ENCODE data around the gene SMPD2. TPM values are rescaled to one million over a fixed set of nuclear protein-coding genes. Genes with fewer than 3 reads are reported as not detected.

SMPD2 gene
- total RNA-seq, 1 donor from 2014 or later, result 23.2 TPM

- no peak for DNase-seq (ENCODE audit: low spot score)
Measured at GRCh38 chr6:109446541-109446940, 6.0 kb downstream of the SMPD2 start.

GRCh38 chr6:109447087-109447486 is 6.6 kb downstream of the SMPD2 start:
- DNase-seq (ENCODE audit: low spot score), result no peak

- no peak for DNase-seq (ENCODE audit: low spot score)
Measured at GRCh38 chr6:109447878-109448555, 7.5 kb downstream of the SMPD2 start.

- DNase-seq (ENCODE audit: low spot score), result no peak
Measured at GRCh38 chr6:109448615-109449014, 8.1 kb downstream of the SMPD2 start.

GRCh38 chr6:109449064-109449794 is 8.7 kb downstream of the SMPD2 start:
- no peak for DNase-seq (ENCODE audit: low spot score)

GRCh38 chr6:109449795-109450673 is 9.5 kb downstream of the SMPD2 start:
- DNase-seq (ENCODE audit: low spot score), result no peak

- no peak for DNase-seq (ENCODE audit: low spot score)
Measured at GRCh38 chr6:109450801-109451200, 10.3 kb downstream of the SMPD2 start.

- no peak for DNase-seq (ENCODE audit: low spot score)
Measured at GRCh38 chr6:109451376-109451775, 10.9 kb downstream of the SMPD2 start.

GRCh38 chr6:109452181-109452580 is 11.7 kb downstream of the SMPD2 start:
- no peak for DNase-seq (ENCODE audit: low spot score)

GRCh38 chr6:109453156-109453555 is 12.6 kb downstream of the SMPD2 start:
- DNase-seq (ENCODE audit: low spot score), result no peak

- no peak for DNase-seq (ENCODE audit: low spot score)
Measured at GRCh38 chr6:109453594-109454495, 13.3 kb downstream of the SMPD2 start.

GRCh38 chr6:109454496-109455436 is 14.2 kb downstream of the SMPD2 start:
- peak; percentile 61 for DNase-seq (ENCODE audit: low spot score)

GRCh38 chr6:109455437-109456110 is 15.1 kb downstream of the SMPD2 start, which contains the start of gene MICAL1:
Gene MICAL1, minus strand, starts transcription at chr6:109455772. Its CDS starts 1,576 bp downstream, at chr6:109454196.
- peak; percentile 71 for DNase-seq (ENCODE audit: low spot score)

GRCh38 chr6:109456111-109456583 is 15.6 kb downstream of the SMPD2 start:
- no peak for DNase-seq (ENCODE audit: low spot score)

GRCh38 chr6:109456710-109457561 is 16.4 kb downstream of the SMPD2 start:
- DNase-seq (ENCODE audit: low spot score), result no peak

GRCh38 chr6:109457562-109457996 is 17.1 kb downstream of the SMPD2 start:
- no peak for DNase-seq (ENCODE audit: low spot score)

GRCh38 chr6:109458774-109459531 is 18.4 kb downstream of the SMPD2 start:
- no peak for DNase-seq (ENCODE audit: low spot score)

Measured in mucosa of gallbladder (tissue), 1 donor.